ENCODE data around the gene DNAH9.

Gene DNAH9

GRCh38 chr17:11896199-11896598 lies 297.9 kb downstream of the DNAH9 start:
- Mint-ChIP-seq H3K27me3 (ENCODE audit: low read depth) (no peaks in the 10 kb centered on the region), H3K9me3 (peaks cover 15% of the 10 kb centered on the region), H3K27ac (no peak overlapping the region), H3K4me1 (ENCODE audit: low read depth) (no peaks in the 10 kb centered on the region), H3K36me3 (ENCODE audit: low read depth) (no peaks in the 10 kb centered on the region), H3K4me3 (no peak overlapping the region)

- Mint-ChIP-seq H3K4me1 (ENCODE audit: low read depth) (no peaks in the 10 kb centered on the region), H3K4me3 (no peak overlapping the region), H3K27ac (no peak overlapping the region), H3K9me3 (peaks cover 14% of the 10 kb centered on the region), H3K27me3 (ENCODE audit: low read depth) (no peaks in the 10 kb centered on the region), H3K36me3 (ENCODE audit: low read depth) (no peaks in the 10 kb centered on the region)
These were observed 300.4 kb downstream of the DNAH9 start for GRCh38 chr17:11898526-11899235.

GRCh38 chr17:11899537-11899942 lies 301.3 kb downstream of the DNAH9 start:
- H3K4me3 Mint-ChIP-seq = no peak overlapping the region
- H3K4me1 Mint-ChIP-seq (ENCODE audit: low read depth) = no peaks in the 10 kb centered on the region
- H3K36me3 Mint-ChIP-seq (ENCODE audit: low read depth) = no peaks in the 10 kb centered on the region
- H3K9me3 Mint-ChIP-seq = peaks cover 14% of the 10 kb centered on the region
- no peaks in the 10 kb centered on the region for H3K27me3 Mint-ChIP-seq (ENCODE audit: low read depth)
- H3K27ac Mint-ChIP-seq = no peak overlapping the region

GRCh38 chr17:11900041-11900476 lies 301.8 kb downstream of the DNAH9 start:
- Mint-ChIP-seq H3K9me3 (peaks cover 14% of the 10 kb centered on the region), H3K4me3 (no peak overlapping the region), H3K4me1 (ENCODE audit: low read depth) (no peaks in the 10 kb centered on the region), H3K27me3 (ENCODE audit: low read depth) (no peaks in the 10 kb centered on the region), H3K27ac (no peak overlapping the region), H3K36me3 (ENCODE audit: low read depth) (no peaks in the 10 kb centered on the region)

- Mint-ChIP-seq H3K27ac (no peak overlapping the region), H3K9me3 (peaks cover 14% of the 10 kb centered on the region), H3K36me3 (ENCODE audit: low read depth) (no peaks in the 10 kb centered on the region), H3K27me3 (ENCODE audit: low read depth) (no peaks in the 10 kb centered on the region), H3K4me3 (no peak overlapping the region), H3K4me1 (ENCODE audit: low read depth) (no peaks in the 10 kb centered on the region)
These were observed 302.4 kb downstream of the DNAH9 start for GRCh38 chr17:11900655-11901054.

- Mint-ChIP-seq H3K36me3 (ENCODE audit: low read depth) (no peaks in the 10 kb centered on the region), H3K9me3 (peaks cover 14% of the 10 kb centered on the region), H3K27me3 (ENCODE audit: low read depth) (no peaks in the 10 kb centered on the region), H3K27ac (no peak overlapping the region), H3K4me1 (ENCODE audit: low read depth) (no peaks in the 10 kb centered on the region), H3K4me3 (no peak overlapping the region)
These were observed 303.7 kb downstream of the DNAH9 start for GRCh38 chr17:11901931-11902330.

GRCh38 chr17:11908711-11909146 lies 310.5 kb downstream of the DNAH9 start:
- H3K36me3 Mint-ChIP-seq (ENCODE audit: low read depth) = no peaks in the 10 kb centered on the region
- peaks cover 8% of the 10 kb centered on the region for H3K9me3 Mint-ChIP-seq
- H3K27ac Mint-ChIP-seq = no peak overlapping the region
- no peaks in the 10 kb centered on the region for H3K4me1 Mint-ChIP-seq (ENCODE audit: low read depth)
- no peak overlapping the region for H3K4me3 Mint-ChIP-seq
- no peaks in the 10 kb centered on the region for H3K27me3 Mint-ChIP-seq (ENCODE audit: low read depth)

- H3K36me3 Mint-ChIP-seq (ENCODE audit: low read depth) = no peaks in the 10 kb centered on the region
- H3K4me1 Mint-ChIP-seq (ENCODE audit: low read depth) = no peaks in the 10 kb centered on the region
- no peak overlapping the region for H3K27ac Mint-ChIP-seq
- no peaks in the 10 kb centered on the region for H3K27me3 Mint-ChIP-seq (ENCODE audit: low read depth)
- peaks cover 3% of the 10 kb centered on the region for H3K9me3 Mint-ChIP-seq
- H3K4me3 Mint-ChIP-seq = no peak overlapping the region
These were observed 311.1 kb downstream of the DNAH9 start for GRCh38 chr17:11909348-11909747.

- H3K4me1 Mint-ChIP-seq (ENCODE audit: low read depth) = no peaks in the 10 kb centered on the region
- H3K27me3 Mint-ChIP-seq (ENCODE audit: low read depth) = no peaks in the 10 kb centered on the region
- no peak overlapping the region for H3K27ac Mint-ChIP-seq
- no peak overlapping the region for H3K4me3 Mint-ChIP-seq
- no peaks in the 10 kb centered on the region for H3K36me3 Mint-ChIP-seq (ENCODE audit: low read depth)
- H3K9me3 Mint-ChIP-seq = peaks cover 16% of the 10 kb centered on the region
These were observed 317.8 kb downstream of the DNAH9 start for GRCh38 chr17:11916091-11916490.

- no peaks in the 10 kb centered on the region for H3K4me1 Mint-ChIP-seq (ENCODE audit: low read depth)
- no peaks in the 10 kb centered on the region for H3K36me3 Mint-ChIP-seq (ENCODE audit: low read depth)
- no peak overlapping the region for H3K27ac Mint-ChIP-seq
- H3K27me3 Mint-ChIP-seq (ENCODE audit: low read depth) = no peaks in the 10 kb centered on the region
- H3K4me3 Mint-ChIP-seq = no peak overlapping the region
- H3K9me3 Mint-ChIP-seq = peaks cover 12% of the 10 kb centered on the region
These were observed 319.1 kb downstream of the DNAH9 start for GRCh38 chr17:11917415-11917814.

GRCh38 chr17:11921296-11921695 lies 323.0 kb downstream of the DNAH9 start:
- Mint-ChIP-seq H3K9me3 (peaks cover 12% of the 10 kb centered on the region), H3K27me3 (ENCODE audit: low read depth) (no peaks in the 10 kb centered on the region), H3K4me1 (ENCODE audit: low read depth) (no peaks in the 10 kb centered on the region), H3K27ac (no peak overlapping the region), H3K4me3 (no peak overlapping the region), H3K36me3 (ENCODE audit: low read depth) (no peaks in the 10 kb centered on the region)

- no peak overlapping the region for H3K4me3 Mint-ChIP-seq
- no peaks in the 10 kb centered on the region for H3K4me1 Mint-ChIP-seq (ENCODE audit: low read depth)
- no peaks in the 10 kb centered on the region for H3K36me3 Mint-ChIP-seq (ENCODE audit: low read depth)
- no peaks in the 10 kb centered on the region for H3K27me3 Mint-ChIP-seq (ENCODE audit: low read depth)
- peaks cover 8% of the 10 kb centered on the region for H3K9me3 Mint-ChIP-seq
- no peak overlapping the region for H3K27ac Mint-ChIP-seq
These were observed 324.4 kb downstream of the DNAH9 start for GRCh38 chr17:11922638-11923037.

- Mint-ChIP-seq H3K4me3 (no peak overlapping the region), H3K9me3 (peaks cover 5% of the 10 kb centered on the region)
These were observed 325.8 kb downstream of the DNAH9 start for GRCh38 chr17:11924076-11924475.

GRCh38 chr17:11925262-11926021 lies 327.2 kb downstream of the DNAH9 start:
- no peaks in the 10 kb centered on the region for H3K4me1 Mint-ChIP-seq (ENCODE audit: low read depth)
- H3K36me3 Mint-ChIP-seq (ENCODE audit: low read depth) = no peaks in the 10 kb centered on the region
- H3K27ac Mint-ChIP-seq = no peak overlapping the region
- H3K4me3 Mint-ChIP-seq = no peak overlapping the region
- H3K9me3 Mint-ChIP-seq = no peaks in the 10 kb centered on the region
- no peaks in the 10 kb centered on the region for H3K27me3 Mint-ChIP-seq (ENCODE audit: low read depth)

More at GRCh38 chr17:11924076-11924475, 325.8 kb downstream of the DNAH9 start:
- Mint-ChIP-seq H3K36me3 (ENCODE audit: low read depth) (no peaks in the 10 kb centered on the region), H3K27ac (no peak overlapping the region), H3K27me3 (ENCODE audit: low read depth) (no peaks in the 10 kb centered on the region), H3K4me1 (ENCODE audit: low read depth) (no peaks in the 10 kb centered on the region)

GRCh38 chr17:11928436-11928835 lies 330.2 kb downstream of the DNAH9 start:
- Mint-ChIP-seq H3K9me3 (no peaks in the 10 kb centered on the region), H3K4me1 (ENCODE audit: low read depth) (no peaks in the 10 kb centered on the region), H3K36me3 (ENCODE audit: low read depth) (no peaks in the 10 kb centered on the region), H3K27ac (no peak overlapping the region), H3K4me3 (no peak overlapping the region), H3K27me3 (ENCODE audit: low read depth) (no peaks in the 10 kb centered on the region)
